Right lobe of liver (tissue), 6 donors: Measurements from ENCODE around the gene PHF10. TPM values are rescaled to one million over a fixed set of nuclear protein-coding genes. Genes with fewer than 3 reads are reported as not detected.

Source experiments
- ATAC-seq, 4 donors: fragments of 200-7000 bp; cut with Tn5 transposase; one replicate each; pipeline ENCODE4 v1.9.1; 2020; ENCODE audit warnings: mild to moderate bottlenecking in 4 of 4, moderate library complexity in 4 of 4
- DNase-seq, 3 donors: peaks; one replicate each; pipeline ENCODE4 v3.0.0-alpha.2; 2020
- H3K27ac ChIP-seq, 3 donors: fragments of 200-600 bp; one replicate each; pipeline ENCODE4 v1.8.0; 2022
- H3K27me3 ChIP-seq, 2 donors: fragments of 200-600 bp; one replicate each; pipeline ENCODE4 v1.8.0; 2022
- H3K36me3 ChIP-seq, 4 donors: fragments of 200-600 bp; sonication (generic) in 1 of 4; one replicate each; pipeline versions ENCODE4 v1.5.1 to v1.8.0; 2017 to 2022; ENCODE audit warnings: control low read depth in 1 of 4
- H3K4me1 ChIP-seq, 4 donors: fragments of 200-600 bp; sonication (generic) in 1 of 4; one replicate each; pipeline versions ENCODE4 v1.5.1 to v1.8.0; 2017 to 2022; ENCODE audit warnings: control low read depth in 1 of 4
- H3K4me3 ChIP-seq, 3 donors: fragments of 200-600 bp; one replicate each; pipeline ENCODE4 v1.8.0; 2022
- H3K9me3 ChIP-seq, 4 donors: fragments of 200-600 bp; sonication (generic) in 1 of 4; one replicate each; pipeline versions ENCODE4 v1.5.1 to v1.8.0; 2017 to 2022; ENCODE audit warnings: control low read depth in 1 of 4
- CTCF ChIP-seq, 4 donors: fragments of 200-600 bp in 3 of 4; fragments of 450-650 bp in 1 of 4; IDR thresholded peaks; one replicate each; pipeline versions ENCODE4 v1.5.1 to v1.8.0; 2016 to 2022; ENCODE audit warnings: antibody characterized with exemption in 4 of 4, mild to moderate bottlenecking in 2 of 4
- POLR2A ChIP-seq: fragments of 450-650 bp; IDR thresholded peaks from one replicate; pipeline ENCODE4 v1.6.1; 2017; ENCODE audit warnings: antibody characterized with exemption, mild to moderate bottlenecking
- WGBS: methylation state at CpG from one replicate; pipeline ENCODE4 v1.1.6; 2018; ENCODE audit warnings: low coverage, low lambda C conversion rate; ENCODE audit not compliant: insufficient coverage; ENCODE audit errors: missing lambda C conversion rate; 5-methylcytosine and 5-hydroxymethylcytosine counted together
- intact Hi-C, 2 donors: fragments of 100-400 bp; cut with DNase I; formaldehyde crosslinking; loops; one replicate each; pipeline versions ENCODE4 v1.11.2 to v1.14.1; 2022
- total RNA-seq, 6 experiments: library from RNA; depleted of rRNA in 2 of 6; stranded (reverse); fragments of >200 nt in 2 of 6; fragmentation: NEBNext Ultra II Directional in 3 of 6; extraction: Animal tissue kit (Norgen Biotek cat#: 25700) in 3 of 6; gene quantifications; one replicate each; pipeline versions ENCODE4 v1.1.0 to v1.2.4, GENCODE V29; 2016 to 2023
- donor health status: DM: no; HTN: yes; CAD: no.
- donor health status: DM: no; HTN: no; CAD: no.
- donor health status: DM: no; HTN: no; CAD: no.
- donor health status: DM: no; HTN: yes; CAD: no.
- donor health status: DM: no; HTN: yes; CAD: no.

Gene PHF10
- total RNA-seq, 6 experiments from 2014 or later: 19.9 to 31.4 (median 25.0) TPM

GRCh38 chr6:169695131-169695530 is 29.2 kb downstream of the PHF10 start:
- WGBS: 82% methylated on average over 2 of the region's 5 CpGs
- Histone ChIP-seq H3K4me1 (peaks cover 0 to under 1% (median 0%) of the 10 kb centered on the region in 4 donors), H3K4me3 (no peak overlapping the region), H3K36me3 (no peaks in the 10 kb centered on the region), H3K27ac (no peak overlapping the region), H3K9me3 (no peaks in the 10 kb centered on the region), H3K27me3 (no peaks in the 10 kb centered on the region)
- ATAC-seq (no peak), DNase-seq (no peak)
- TF ChIP-seq POLR2A (no peak), CTCF (IDR thresholded peaks at IDR 0.05) (no peak)
- intact Hi-C loops: no loop called here

- TF ChIP-seq POLR2A: no peak
- TF ChIP-seq CTCF (IDR thresholded peaks at IDR 0.05): no peak
- DNase-seq (no peak), ATAC-seq (no peak)
- intact Hi-C loops: no loop called here
- WGBS: 90% methylated on average over 2 of the region's 3 CpGs
- Histone ChIP-seq H3K27ac (no peak overlapping the region), H3K4me1 (no peaks in the 10 kb centered on the region), H3K27me3 (no peaks in the 10 kb centered on the region), H3K36me3 (peaks cover 0 to under 1% (median 0%) of the 10 kb centered on the region in 4 donors), H3K9me3 (no peaks in the 10 kb centered on the region), H3K4me3 (no peak overlapping the region)
These were observed 31.8 kb downstream of the PHF10 start for GRCh38 chr6:169692516-169692915.

- intact Hi-C loops: no loop called here
- Histone ChIP-seq H3K4me3 (no peak overlapping the region), H3K9me3 (peaks cover 0 to 2% (median 0%) of the 10 kb centered on the region in 4 donors), H3K36me3 (peaks cover 0 to 5% (median 0%) of the 10 kb centered on the region in 4 donors), H3K27me3 (no peaks in the 10 kb centered on the region), H3K4me1 (no peaks in the 10 kb centered on the region), H3K27ac (no peak overlapping the region)
- ATAC-seq (no peak), DNase-seq (no peak)
- 100% methylated on average over 2 of the region's 2 CpGs for WGBS
- TF ChIP-seq CTCF (IDR thresholded peaks at IDR 0.05) (no peak), POLR2A (no peak)
These were observed 33.0 kb downstream of the PHF10 start for GRCh38 chr6:169691260-169691659.

GRCh38 chr6:169689287-169689686 is 35.0 kb downstream of the PHF10 start:
- peaks cover 0 to 5% (median 0%) of the 10 kb centered on the region in 4 donors for H3K36me3 ChIP-seq
- no peak overlapping the region for H3K4me3 ChIP-seq
- 96% methylated on average over 6 of the region's 6 CpGs for WGBS
- TF ChIP-seq POLR2A (no peak), CTCF (IDR thresholded peaks at IDR 0.05) (no peak)
- no peak overlapping the region for H3K27ac ChIP-seq
- H3K9me3 ChIP-seq: peaks cover 0 to 6% (median 1%) of the 10 kb centered on the region in 4 donors
- DNase-seq (no peak), ATAC-seq (no peak)
- no peaks in the 10 kb centered on the region for H3K27me3 ChIP-seq
- no peaks in the 10 kb centered on the region for H3K4me1 ChIP-seq
- intact Hi-C loops: no loop called here

- Histone ChIP-seq H3K4me3 (no peak overlapping the region), H3K4me1 (no peaks in the 10 kb centered on the region), H3K27ac (no peak overlapping the region), H3K27me3 (no peaks in the 10 kb centered on the region), H3K9me3 (peaks cover 0 to 6% (median 1%) of the 10 kb centered on the region in 4 donors), H3K36me3 (peaks cover 0 to 5% (median 0%) of the 10 kb centered on the region in 4 donors)
- TF ChIP-seq POLR2A: no peak
- no peak for TF ChIP-seq CTCF (IDR thresholded peaks at IDR 0.05)
- ATAC-seq (no peak), DNase-seq (no peak)
- 92% methylated on average over 2 of the region's 2 CpGs for WGBS
- intact Hi-C loops: no loop called here
These were observed 38.4 kb downstream of the PHF10 start for GRCh38 chr6:169685860-169686259.
